Right ventricle myocardium superior (tissue), 1 donor: ENCODE results near the gene GJB6. TPM values are rescaled to one million over a fixed set of nuclear protein-coding genes. Genes with fewer than 3 reads are reported as not detected.

Source experiments
- ATAC-seq: fragments of 200-7000 bp; cut with Tn5 transposase; one replicate; pipeline ENCODE4 v1.9.1; 2020; ENCODE audit warnings: mild to moderate bottlenecking; ENCODE audit not compliant: poor library complexity
- DNase-seq: peaks from one replicate; pipeline ENCODE4 v3.0.0-alpha.2; 2020
- intact Hi-C: fragments of 100-400 bp; cut with DNase I; formaldehyde crosslinking; loops from one replicate; pipeline ENCODE4 v1.11.2; 2022
- total RNA-seq: library from RNA; stranded (reverse); fragmentation: NEBNext Ultra II Directional; extraction: Animal tissue kit (Norgen Biotek cat#: 25700); gene quantifications from one replicate; pipeline ENCODE4 v1.2.1, GENCODE V29; 2021
- donor health status: DM: no; HTN: yes; CAD: no; lungs with severe emphysema.

The GJB6 gene
- total RNA-seq, 1 donor from 2014 or later, result not detected

GRCh38 chr13:20232556-20233277 is 598 bp upstream of the GJB6 start:
- DNase-seq (no peak), ATAC-seq (no peak)
- intact Hi-C loops, result no loop called here

- ATAC-seq, result no peak
- intact Hi-C loops, result no loop called here
Observed at GRCh38 chr13:20230913-20231838, 943 bp downstream of the GJB6 start.

GRCh38 chr13:20227730-20228129 is 4.4 kb downstream of the GJB6 start:
- DNase-seq, result no peak
- ATAC-seq, result no peak
- intact Hi-C loops, result no loop called here

More at GRCh38 chr13:20230913-20231838, 943 bp downstream of the GJB6 start:
- DNase-seq, result no peak

- DNase-seq (no peak), ATAC-seq (no peak)
- intact Hi-C loops, result no loop called here
Observed at GRCh38 chr13:20227288-20227687, 4.8 kb downstream of the GJB6 start.

- intact Hi-C loops, result no loop called here
- no peak for DNase-seq
- ATAC-seq, result no peak
Observed at GRCh38 chr13:20222553-20222952, 9.6 kb downstream of the GJB6 start.

- ATAC-seq (no peak), DNase-seq (no peak)
- intact Hi-C loops, result no loop called here
Observed at GRCh38 chr13:20221772-20222171, 10.3 kb downstream of the GJB6 start.

- intact Hi-C loops, result no loop called here
- ATAC-seq (no peak), DNase-seq (no peak)
Observed at GRCh38 chr13:20219577-20219976, 12.5 kb downstream of the GJB6 start.

- ATAC-seq, result no peak
- intact Hi-C loops, result no loop called here
- no peak for DNase-seq
Observed at GRCh38 chr13:20217168-20217567, 15.0 kb downstream of the GJB6 start.

GRCh38 chr13:20209948-20210347 is 22.2 kb downstream of the GJB6 start:
- intact Hi-C loops, result no loop called here
- no peak for ATAC-seq
- no peak for DNase-seq

- intact Hi-C loops, result no loop called here
- DNase-seq, result no peak
- no peak for ATAC-seq
Observed at GRCh38 chr13:20206698-20207235, 25.4 kb downstream of the GJB6 start.

GRCh38 chr13:20206065-20206697 is 25.9 kb downstream of the GJB6 start:
- ATAC-seq (no peak), DNase-seq (no peak)
- intact Hi-C loops, result no loop called here

GRCh38 chr13:20198781-20199180 is 33.3 kb downstream of the GJB6 start:
- no peak for ATAC-seq
- no peak for DNase-seq
- intact Hi-C loops, result loop anchor here (5.0 kb wide), 1 partner anchor 289 kb away; no protein-coding TSS in a partner anchor

GRCh38 chr13:20197361-20197834 is 34.7 kb downstream of the GJB6 start:
- DNase-seq, result no peak
- peak; percentile 54 for ATAC-seq
- intact Hi-C loops, result loop anchor here (5.0 kb wide), 1 partner anchor 290 kb away; no protein-coding TSS in a partner anchor

- ATAC-seq, result no peak
- intact Hi-C loops, result loop anchor here (5.0 kb wide), 1 partner anchor 292 kb away; no protein-coding TSS in a partner anchor
- no peak for DNase-seq
Observed at GRCh38 chr13:20195801-20196200, 36.3 kb downstream of the GJB6 start.

GRCh38 chr13:20193907-20194631 is 38.0 kb downstream of the GJB6 start:
- intact Hi-C loops, result no loop called here
- no peak for DNase-seq
- no peak for ATAC-seq

- intact Hi-C loops, result no loop called here
- peak; percentile 15 for ATAC-seq
- no peak for DNase-seq
Observed at GRCh38 chr13:20193162-20193906, 38.8 kb downstream of the GJB6 start.

GRCh38 chr13:20192836-20193161 is 39.3 kb downstream of the GJB6 start, which contains the start of gene GJB2:
Gene GJB2, minus strand, starts transcription at chr13:20192938. Its CDS starts 3,357 bp downstream, at chr13:20189581.
- ATAC-seq, result peak; percentile 61
- no peak for DNase-seq
- intact Hi-C loops, result no loop called here
